SJSA1 (cell line): ENCODE results near the gene MXI1. TPM values are rescaled to one million over a fixed set of nuclear protein-coding genes. Genes with fewer than 3 reads are reported as not detected.

Source experiments
- DNase-seq, 2 experiments: peaks; one replicate each; pipeline ENCODE4 v3.0.0-alpha.2; 2015 to 2020; ENCODE audit warnings: low spot score in 2 of 2, low read depth in 1 of 2
- H3K27ac ChIP-seq: fragments of 250-450 bp; sonication (Bioruptor Pico); 2 replicates; pipeline ENCODE4 v1.5.1; 2020; ENCODE audit warnings: mild to moderate bottlenecking, moderate library complexity
- H3K27me3 ChIP-seq: fragments of 250-450 bp; sonication (Bioruptor Pico); replicated peaks from 2 replicates; pipeline ENCODE4 v1.5.1; 2020; ENCODE audit warnings: mild to moderate bottlenecking, moderate library complexity
- H3K36me3 ChIP-seq: fragments of 250-450 bp; sonication (Bioruptor Pico); 2 replicates; pipeline ENCODE4 v1.5.1; 2020; ENCODE audit warnings: mild to moderate bottlenecking
- H3K4me1 ChIP-seq: fragments of 250-450 bp; sonication (Bioruptor Pico); replicated peaks from 2 replicates; pipeline ENCODE4 v1.6.1; 2021; ENCODE audit warnings: mild to moderate bottlenecking
- H3K4me3 ChIP-seq: fragments of 250-450 bp; sonication (Bioruptor Pico); 2 replicates; pipeline ENCODE4 v1.5.1; 2020; ENCODE audit warnings: mild to moderate bottlenecking
- H3K9me3 ChIP-seq: fragments of 250-450 bp; sonication (Bioruptor Pico); replicated peaks from 2 replicates; pipeline ENCODE4 v1.5.1; 2020; ENCODE audit warnings: mild to moderate bottlenecking
- total RNA-seq: library from RNA; depleted of rRNA; stranded (reverse); fragments of >200 nt; shearing (Covaris generic); gene quantifications from 2 replicates; pipeline ENCODE4 v1.2.3, GENCODE V29; 2014

MXI1 gene
- total RNA-seq, 1 experiment from 2014 or later, result 4.3 TPM

- Histone ChIP-seq H3K4me1 (no peaks in the 10 kb centered on the region), H3K36me3 (no peaks in the 10 kb centered on the region), H3K9me3 (no peaks in the 10 kb centered on the region), H3K27me3 (no peaks in the 10 kb centered on the region), H3K4me3 (no peak overlapping the region), H3K27ac (no peak overlapping the region)
- DNase-seq, result no peak
Measured at GRCh38 chr10:110273474-110273873, 66.1 kb downstream of the MXI1 start.

- no peak for DNase-seq
- Histone ChIP-seq H3K36me3 (no peaks in the 10 kb centered on the region), H3K9me3 (no peaks in the 10 kb centered on the region), H3K4me1 (peaks cover 2% of the 10 kb centered on the region; the same call in 1 of the 2 replicates), H3K4me3 (no peak overlapping the region), H3K27me3 (no peaks in the 10 kb centered on the region), H3K27ac (no peak overlapping the region)
Measured at GRCh38 chr10:110274072-110274627, 66.7 kb downstream of the MXI1 start.

- no peaks in the 10 kb centered on the region for H3K9me3 ChIP-seq
- H3K36me3 ChIP-seq, result no peaks in the 10 kb centered on the region
- H3K27me3 ChIP-seq, result no peaks in the 10 kb centered on the region
- DNase-seq, result no peak
- no peak overlapping the region for H3K4me3 ChIP-seq
- peaks cover 4% of the 10 kb centered on the region; the same call in 1 of the 2 replicates for H3K4me1 ChIP-seq
- H3K27ac ChIP-seq, result no peak overlapping the region
Measured at GRCh38 chr10:110274647-110275046, 67.2 kb downstream of the MXI1 start.

GRCh38 chr10:110275128-110275729 is 67.8 kb downstream of the MXI1 start:
- no peak overlapping the region for H3K4me3 ChIP-seq
- H3K27me3 ChIP-seq, result no peaks in the 10 kb centered on the region
- no peaks in the 10 kb centered on the region for H3K9me3 ChIP-seq
- H3K27ac ChIP-seq, result no peak overlapping the region
- H3K4me1 ChIP-seq, result peaks cover 4% of the 10 kb centered on the region; the same call in 1 of the 2 replicates
- DNase-seq, result no peak
- no peaks in the 10 kb centered on the region for H3K36me3 ChIP-seq

GRCh38 chr10:110276603-110277002 is 69.2 kb downstream of the MXI1 start:
- DNase-seq, result no peak
- H3K36me3 ChIP-seq, result no peaks in the 10 kb centered on the region
- H3K4me3 ChIP-seq, result no peak overlapping the region
- peaks cover 4% of the 10 kb centered on the region; the same call in 1 of the 2 replicates for H3K4me1 ChIP-seq
- no peaks in the 10 kb centered on the region for H3K27me3 ChIP-seq
- no peak overlapping the region for H3K27ac ChIP-seq
- no peaks in the 10 kb centered on the region for H3K9me3 ChIP-seq

GRCh38 chr10:110277591-110277990 is 70.2 kb downstream of the MXI1 start:
- no peak overlapping the region for H3K27ac ChIP-seq

GRCh38 chr10:110278562-110279406 is 71.4 kb downstream of the MXI1 start:
- Histone ChIP-seq H3K27ac (no peak overlapping the region), H3K27me3 (no peaks in the 10 kb centered on the region), H3K4me3 (no peak overlapping the region), H3K4me1 (peaks cover 4% of the 10 kb centered on the region; the same call in 1 of the 2 replicates), H3K9me3 (no peaks in the 10 kb centered on the region), H3K36me3 (no peaks in the 10 kb centered on the region)
- DNase-seq, result no peak

More at GRCh38 chr10:110277591-110277990, 70.2 kb downstream of the MXI1 start:
- Histone ChIP-seq H3K27me3 (no peaks in the 10 kb centered on the region), H3K4me1 (peaks cover 4% of the 10 kb centered on the region; the same call in 1 of the 2 replicates), H3K9me3 (no peaks in the 10 kb centered on the region), H3K36me3 (no peaks in the 10 kb centered on the region), H3K4me3 (no peak overlapping the region)
- DNase-seq, result no peak

- H3K4me3 ChIP-seq, result no peak overlapping the region
- H3K36me3 ChIP-seq, result no peaks in the 10 kb centered on the region
- no peaks in the 10 kb centered on the region for H3K9me3 ChIP-seq
- H3K27ac ChIP-seq, result no peak overlapping the region
- peak; percentile 54 to 63 for DNase-seq
- H3K4me1 ChIP-seq, result peaks cover 4% of the 10 kb centered on the region; the same call in 1 of the 2 replicates
- H3K27me3 ChIP-seq, result no peaks in the 10 kb centered on the region
Measured at GRCh38 chr10:110279407-110279986, 72.1 kb downstream of the MXI1 start.

- H3K27ac ChIP-seq, result no peak overlapping the region
- H3K9me3 ChIP-seq, result no peaks in the 10 kb centered on the region
- no peak for DNase-seq
- peaks cover 16% of the 10 kb centered on the region for H3K36me3 ChIP-seq
- no peaks in the 10 kb centered on the region; the same call in 1 of the 2 replicates for H3K27me3 ChIP-seq
- peaks cover 11% of the 10 kb centered on the region for H3K4me1 ChIP-seq
- no peak overlapping the region for H3K4me3 ChIP-seq
Measured at GRCh38 chr10:110284262-110284661, 76.9 kb downstream of the MXI1 start.

- H3K9me3 ChIP-seq, result no peaks in the 10 kb centered on the region
- H3K27ac ChIP-seq, result no peak overlapping the region
Measured at GRCh38 chr10:110285501-110285900, 78.1 kb downstream of the MXI1 start.

GRCh38 chr10:110286841-110287240 is 79.4 kb downstream of the MXI1 start:
- H3K9me3 ChIP-seq, result no peaks in the 10 kb centered on the region
- peaks cover 40% of the 10 kb centered on the region for H3K36me3 ChIP-seq
- peaks cover 10% of the 10 kb centered on the region for H3K4me1 ChIP-seq
- no peak for DNase-seq
- no peak overlapping the region for H3K4me3 ChIP-seq
- H3K27me3 ChIP-seq, result no peaks in the 10 kb centered on the region; the same call in 1 of the 2 replicates
- no peak overlapping the region for H3K27ac ChIP-seq

More at GRCh38 chr10:110285501-110285900, 78.1 kb downstream of the MXI1 start:
- H3K4me1 ChIP-seq, result peaks cover 10% of the 10 kb centered on the region
- DNase-seq, result no peak
- H3K36me3 ChIP-seq, result peaks cover 28% of the 10 kb centered on the region
- H3K27me3 ChIP-seq, result no peaks in the 10 kb centered on the region; the same call in 1 of the 2 replicates
- H3K4me3 ChIP-seq, result no peak overlapping the region

GRCh38 chr10:110296966-110297365 is 89.6 kb downstream of the MXI1 start:
- H3K36me3 ChIP-seq, result peaks cover 96% of the 10 kb centered on the region
- no peak overlapping the region for H3K27ac ChIP-seq

GRCh38 chr10:110300486-110300986 is 93.1 kb downstream of the MXI1 start:
- H3K4me3 ChIP-seq, result no peak overlapping the region
- H3K4me1 ChIP-seq, result peaks cover 12% of the 10 kb centered on the region
- H3K9me3 ChIP-seq, result no peaks in the 10 kb centered on the region
- no peaks in the 10 kb centered on the region for H3K27me3 ChIP-seq
- no peak for DNase-seq
- peaks cover 88% of the 10 kb centered on the region for H3K36me3 ChIP-seq
- no peak overlapping the region for H3K27ac ChIP-seq

More at GRCh38 chr10:110296966-110297365, 89.6 kb downstream of the MXI1 start:
- H3K4me1 ChIP-seq, result no peaks in the 10 kb centered on the region
- H3K27me3 ChIP-seq, result no peaks in the 10 kb centered on the region
- H3K4me3 ChIP-seq, result no peak overlapping the region
- H3K9me3 ChIP-seq, result no peaks in the 10 kb centered on the region
- no peak for DNase-seq
